ENCODE results near the gene TTC38.

GRCh38 chr22:46273432-46274148, 5.8 kb downstream of the TTC38 start:
- no peak for TF ChIP-seq CTCF (IDR thresholded peaks at IDR 0.05)
- no peak for TF ChIP-seq POLR2AphosphoS5 (IDR thresholded peaks at IDR 0.05)
